ENCODE data around the gene TIGIT.

Gene TIGIT
- long read RNA-seq = 0 reads

DNA sequence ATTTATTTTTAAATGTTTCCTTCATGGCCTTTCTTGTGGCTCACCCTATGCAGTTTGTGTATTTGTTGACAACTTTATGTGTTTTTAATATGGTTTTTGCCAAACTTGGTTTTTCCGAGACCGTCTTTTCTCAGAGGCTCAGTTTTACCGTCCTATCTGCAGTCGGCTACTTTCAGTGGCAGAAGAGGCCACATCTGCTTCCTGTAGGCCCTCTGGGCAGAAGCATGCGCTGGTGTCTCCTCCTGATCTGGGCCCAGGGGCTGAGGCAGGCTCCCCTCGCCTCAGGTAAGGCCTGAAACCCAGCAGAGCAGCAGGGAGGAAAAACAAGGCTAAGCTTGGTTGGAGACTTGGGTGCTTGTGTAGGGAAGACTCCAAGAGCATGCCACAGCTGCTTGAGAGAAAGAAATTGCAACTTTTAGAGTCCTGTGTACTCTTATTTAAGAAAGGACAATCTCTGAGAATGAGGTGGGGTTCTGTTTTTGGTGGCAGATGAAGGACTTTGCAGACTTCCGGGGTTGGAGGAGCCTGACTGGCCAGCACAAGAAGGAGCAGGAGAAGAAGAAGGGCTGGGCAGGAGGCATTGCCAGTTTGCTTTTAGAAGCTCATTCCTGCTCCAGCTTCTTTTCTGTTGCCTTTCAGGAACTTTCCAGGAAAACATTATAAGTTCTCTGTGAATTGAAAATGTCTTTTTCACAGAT is at the start of gene TIGIT:
Gene TIGIT (plus strand): TSS at position 191 of the 698 bp plus-strand sequence. CDS start 34 bp downstream, at position 225.
- Histone ChIP-seq H3K4me3 (replicated peaks; ENCODE audit: insufficient read depth, low read length) (no peak within 1 kb of the TSS), H3K27ac (replicated peaks) (no peak within 1 kb of the TSS), H3K27me3 (ENCODE audit: insufficient read depth, poor library complexity, severe bottlenecking) (no peaks in the 10 kb centered on the region)
- no peak for DNase-seq (ENCODE audit: low read depth in 1 of 2, low spot score in 1 of 2)
- no peak for TF ChIP-seq POLR2AphosphoS5 (IDR thresholded peaks at IDR 0.05; ENCODE audit: low read depth)
- TF ChIP-seq CTCF (IDR thresholded peaks at IDR 0.05; ENCODE audit: insufficient read depth, low read length) = no peak
- no peak for TF ChIP-seq REST (IDR thresholded peaks at IDR 0.05; ENCODE audit: insufficient replicate concordance, low read depth)
- TF ChIP-seq SPI1 (IDR thresholded peaks at IDR 0.05; ENCODE audit: borderline replicate concordance, low read depth) = no peak

DNA sequence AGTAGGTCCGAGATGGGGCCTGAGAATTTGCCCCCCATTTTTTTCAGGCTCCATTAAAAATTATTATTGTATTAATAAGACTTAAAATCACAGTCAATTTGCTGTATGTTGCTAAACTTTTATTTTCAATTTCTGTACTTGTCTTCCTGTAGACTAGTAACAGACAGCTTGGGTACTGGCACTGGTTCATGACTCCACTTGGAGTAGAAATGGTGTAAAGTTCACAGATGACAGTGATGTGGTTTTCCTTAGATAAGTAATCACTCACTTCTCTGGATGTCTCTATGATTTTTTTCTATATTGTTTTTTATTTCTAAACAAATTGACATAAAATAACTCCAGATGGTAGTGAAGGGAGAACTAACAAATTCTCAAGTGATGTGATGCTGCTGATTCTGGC is 40.9 kb upstream of the TIGIT start:
- no peak for DNase-seq (ENCODE audit: low read depth in 1 of 2, low spot score in 1 of 2)
- Histone ChIP-seq H3K27me3 (ENCODE audit: insufficient read depth, poor library complexity, severe bottlenecking) (no peaks in the 10 kb centered on the region), H3K27ac (replicated peaks) (no peak overlapping the region), H3K4me3 (replicated peaks; ENCODE audit: insufficient read depth, low read length) (no peak overlapping the region)
- TF ChIP-seq SPI1 (IDR thresholded peaks at IDR 0.05; ENCODE audit: borderline replicate concordance, low read depth) = no peak
- TF ChIP-seq REST (IDR thresholded peaks at IDR 0.05; ENCODE audit: insufficient replicate concordance, low read depth) = no peak
- no peak for TF ChIP-seq POLR2AphosphoS5 (IDR thresholded peaks at IDR 0.05; ENCODE audit: low read depth)
- no peak for TF ChIP-seq CTCF (IDR thresholded peaks at IDR 0.05; ENCODE audit: insufficient read depth, low read length)
- TF ChIP-seq GABPA (IDR thresholded peaks at IDR 0.05; ENCODE audit: low read depth) = no peak

DNA sequence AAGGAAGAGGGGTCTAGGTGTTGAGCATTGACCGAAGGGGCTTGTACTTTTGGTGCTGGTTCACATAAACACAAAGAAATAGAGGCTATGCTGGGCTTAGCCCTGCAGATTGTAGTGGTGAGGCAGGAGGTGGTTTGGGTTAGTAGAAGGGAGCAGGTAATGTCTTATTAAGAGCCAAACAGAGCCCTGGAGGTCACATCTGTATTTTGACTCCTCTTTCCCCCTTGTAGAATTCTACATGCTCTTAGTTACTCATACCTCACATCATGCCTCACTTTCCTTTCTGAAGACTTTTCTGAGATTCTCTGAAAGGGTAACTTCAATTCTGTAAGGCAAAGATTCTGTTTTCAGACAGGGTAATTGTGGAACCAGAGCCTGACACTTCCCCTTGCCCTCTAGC is 40.3 kb upstream of the TIGIT start:
- no peak overlapping the region for H3K4me3 ChIP-seq (replicated peaks; ENCODE audit: insufficient read depth, low read length)
- H3K27me3 ChIP-seq (ENCODE audit: insufficient read depth, poor library complexity, severe bottlenecking) = no peaks in the 10 kb centered on the region
- no peak for DNase-seq (ENCODE audit: low read depth in 1 of 2, low spot score in 1 of 2)
- H3K27ac ChIP-seq (replicated peaks) = no peak overlapping the region
- TF ChIP-seq REST (IDR thresholded peaks at IDR 0.05; ENCODE audit: insufficient replicate concordance, low read depth) (no peak), CTCF (IDR thresholded peaks at IDR 0.05; ENCODE audit: insufficient read depth, low read length) (no peak), SPI1 (IDR thresholded peaks at IDR 0.05; ENCODE audit: borderline replicate concordance, low read depth) (no peak), GABPA (IDR thresholded peaks at IDR 0.05; ENCODE audit: low read depth) (no peak), POLR2AphosphoS5 (IDR thresholded peaks at IDR 0.05; ENCODE audit: low read depth) (no peak)

Measured in HL-60 (cell line).